WTC11 (cell line): ENCODE measurements around the gene FLYWCH2.

Experiments used
- JUN ChIP-seq: sonication (generic); formaldehyde crosslinking; IDR thresholded peaks from 2 replicates; pipeline ENCODE4 v1.8.0; 2023; ENCODE audit warnings: mild to moderate bottlenecking, missing genetic modification reagents
- SMAD3 ChIP-seq: sonication (generic); formaldehyde crosslinking; IDR thresholded peaks from 2 replicates; pipeline ENCODE4 v1.8.0; 2022; ENCODE audit warnings: missing genetic modification reagents, mild to moderate bottlenecking, borderline replicate concordance
- TCF7 ChIP-seq: sonication (generic); formaldehyde crosslinking; IDR thresholded peaks from 2 replicates; pipeline ENCODE4 v1.8.0; 2022; ENCODE audit warnings: mild to moderate bottlenecking, low read depth, missing genetic modification reagents, moderate library complexity
- TF ChIP-seq, protein P1 (sequence below): fragments of 200-600 bp; IDR thresholded peaks from 2 replicates; pipeline ENCODE4 v1.8.0; 2022; ENCODE audit warnings: antibody characterized with exemption
- TF ChIP-seq, protein P2 (sequence below): sonication (generic); formaldehyde crosslinking; IDR thresholded peaks from 2 replicates; pipeline ENCODE4 v1.8.0; 2022; ENCODE audit warnings: mild to moderate bottlenecking, missing genetic modification reagents
- TF ChIP-seq, protein P3 (sequence below): sonication (generic); formaldehyde crosslinking; IDR thresholded peaks from 2 replicates; pipeline ENCODE4 v1.8.1; 2023; ENCODE audit warnings: mild to moderate bottlenecking, missing genetic modification reagents, moderate library complexity
- TF ChIP-seq, protein P4 (sequence below): sonication (generic); formaldehyde crosslinking; IDR thresholded peaks from 2 replicates; pipeline ENCODE4 v1.8.1; 2022; ENCODE audit warnings: low read depth, mild to moderate bottlenecking, moderate library complexity, missing genetic modification reagents, borderline replicate concordance
- TF ChIP-seq, protein P5 (sequence below): sonication (generic); formaldehyde crosslinking; IDR thresholded peaks from 2 replicates; pipeline ENCODE4 v1.8.0; 2022; ENCODE audit warnings: mild to moderate bottlenecking, missing genetic modification reagents

DNA sequence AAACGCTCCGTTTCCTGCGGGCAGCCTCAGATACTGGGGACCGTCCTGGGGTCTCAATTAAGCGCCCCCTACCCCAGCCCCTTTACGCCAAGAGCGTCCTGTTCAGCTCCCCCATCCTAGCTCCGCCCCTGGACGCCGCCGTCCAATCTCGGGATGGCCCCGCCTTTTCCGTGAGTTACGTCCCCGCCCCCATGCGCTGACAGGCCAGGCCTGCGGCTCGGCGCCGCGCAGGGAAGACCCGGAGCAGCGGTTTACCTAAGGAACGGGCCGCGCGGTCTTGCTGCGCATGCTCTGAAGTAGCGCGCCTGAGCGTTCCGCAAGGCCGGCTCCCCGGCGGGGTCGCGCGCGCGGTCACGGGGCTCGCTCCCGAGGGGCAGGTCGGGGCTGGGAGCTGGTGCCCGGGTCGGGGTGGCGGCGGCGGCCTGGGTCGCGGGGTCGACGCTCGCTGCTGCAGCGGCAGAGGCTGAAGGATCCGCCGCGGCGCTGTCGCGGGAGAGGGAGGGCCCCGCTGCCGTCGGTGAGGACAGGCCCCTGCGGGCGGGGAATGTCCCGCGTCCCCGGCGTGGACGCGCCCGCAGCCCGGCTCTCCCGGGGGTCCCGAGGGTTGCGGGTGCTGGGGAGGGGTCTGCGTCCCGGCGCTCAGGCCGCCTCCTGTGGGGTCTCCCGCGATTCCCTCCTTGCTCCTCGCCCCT, 28.8 kb downstream of the FLYWCH2 start, which contains the start of gene FLYWCH1:
- TF ChIP-seq, protein P1, sequence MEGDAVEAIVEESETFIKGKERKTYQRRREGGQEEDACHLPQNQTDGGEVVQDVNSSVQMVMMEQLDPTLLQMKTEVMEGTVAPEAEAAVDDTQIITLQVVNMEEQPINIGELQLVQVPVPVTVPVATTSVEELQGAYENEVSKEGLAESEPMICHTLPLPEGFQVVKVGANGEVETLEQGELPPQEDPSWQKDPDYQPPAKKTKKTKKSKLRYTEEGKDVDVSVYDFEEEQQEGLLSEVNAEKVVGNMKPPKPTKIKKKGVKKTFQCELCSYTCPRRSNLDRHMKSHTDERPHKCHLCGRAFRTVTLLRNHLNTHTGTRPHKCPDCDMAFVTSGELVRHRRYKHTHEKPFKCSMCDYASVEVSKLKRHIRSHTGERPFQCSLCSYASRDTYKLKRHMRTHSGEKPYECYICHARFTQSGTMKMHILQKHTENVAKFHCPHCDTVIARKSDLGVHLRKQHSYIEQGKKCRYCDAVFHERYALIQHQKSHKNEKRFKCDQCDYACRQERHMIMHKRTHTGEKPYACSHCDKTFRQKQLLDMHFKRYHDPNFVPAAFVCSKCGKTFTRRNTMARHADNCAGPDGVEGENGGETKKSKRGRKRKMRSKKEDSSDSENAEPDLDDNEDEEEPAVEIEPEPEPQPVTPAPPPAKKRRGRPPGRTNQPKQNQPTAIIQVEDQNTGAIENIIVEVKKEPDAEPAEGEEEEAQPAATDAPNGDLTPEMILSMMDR: no peak
- TF ChIP-seq, protein P2, sequence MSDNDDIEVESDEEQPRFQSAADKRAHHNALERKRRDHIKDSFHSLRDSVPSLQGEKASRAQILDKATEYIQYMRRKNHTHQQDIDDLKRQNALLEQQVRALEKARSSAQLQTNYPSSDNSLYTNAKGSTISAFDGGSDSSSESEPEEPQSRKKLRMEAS: peak; percentile 72
- no peak for TF ChIP-seq SMAD3 (CRISPR knock-in tag)
- TF ChIP-seq, protein P3, sequence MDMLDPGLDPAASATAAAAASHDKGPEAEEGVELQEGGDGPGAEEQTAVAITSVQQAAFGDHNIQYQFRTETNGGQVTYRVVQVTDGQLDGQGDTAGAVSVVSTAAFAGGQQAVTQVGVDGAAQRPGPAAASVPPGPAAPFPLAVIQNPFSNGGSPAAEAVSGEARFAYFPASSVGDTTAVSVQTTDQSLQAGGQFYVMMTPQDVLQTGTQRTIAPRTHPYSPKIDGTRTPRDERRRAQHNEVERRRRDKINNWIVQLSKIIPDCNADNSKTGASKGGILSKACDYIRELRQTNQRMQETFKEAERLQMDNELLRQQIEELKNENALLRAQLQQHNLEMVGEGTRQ: peak; percentile 69
- TF ChIP-seq JUN: no peak
- TF ChIP-seq TCF7 (CRISPR knock-in tag): 0 out of 2 replicates have a peak, but pooled peaks have one; percentile 39
- TF ChIP-seq, protein P4, sequence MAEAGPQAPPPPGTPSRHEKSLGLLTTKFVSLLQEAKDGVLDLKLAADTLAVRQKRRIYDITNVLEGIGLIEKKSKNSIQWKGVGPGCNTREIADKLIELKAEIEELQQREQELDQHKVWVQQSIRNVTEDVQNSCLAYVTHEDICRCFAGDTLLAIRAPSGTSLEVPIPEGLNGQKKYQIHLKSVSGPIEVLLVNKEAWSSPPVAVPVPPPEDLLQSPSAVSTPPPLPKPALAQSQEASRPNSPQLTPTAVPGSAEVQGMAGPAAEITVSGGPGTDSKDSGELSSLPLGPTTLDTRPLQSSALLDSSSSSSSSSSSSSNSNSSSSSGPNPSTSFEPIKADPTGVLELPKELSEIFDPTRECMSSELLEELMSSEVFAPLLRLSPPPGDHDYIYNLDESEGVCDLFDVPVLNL (CRISPR knock-in tag): 0 out of 2 replicates have a peak, but pooled peaks have one; percentile 60
- TF ChIP-seq, protein P5, sequence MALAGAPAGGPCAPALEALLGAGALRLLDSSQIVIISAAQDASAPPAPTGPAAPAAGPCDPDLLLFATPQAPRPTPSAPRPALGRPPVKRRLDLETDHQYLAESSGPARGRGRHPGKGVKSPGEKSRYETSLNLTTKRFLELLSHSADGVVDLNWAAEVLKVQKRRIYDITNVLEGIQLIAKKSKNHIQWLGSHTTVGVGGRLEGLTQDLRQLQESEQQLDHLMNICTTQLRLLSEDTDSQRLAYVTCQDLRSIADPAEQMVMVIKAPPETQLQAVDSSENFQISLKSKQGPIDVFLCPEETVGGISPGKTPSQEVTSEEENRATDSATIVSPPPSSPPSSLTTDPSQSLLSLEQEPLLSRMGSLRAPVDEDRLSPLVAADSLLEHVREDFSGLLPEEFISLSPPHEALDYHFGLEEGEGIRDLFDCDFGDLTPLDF (CRISPR knock-in tag): no peak
